HG03280 (cell line): ENCODE results near the gene ZFAND3.

Experiments used
- ATAC-seq: cut with Tn5 transposase; IDR thresholded peaks from one replicate; pipeline ENCODE4 v1.9.1; 2021; ENCODE audit warnings: mild to moderate bottlenecking, moderate library complexity; ENCODE audit not compliant: unreplicated experiment

ZFAND3 gene

GRCh38 chr6:37826188-37826587, 6.7 kb downstream of the ZFAND3 start:
- ATAC-seq: no peak

GRCh38 chr6:37826993-37827392, 7.5 kb downstream of the ZFAND3 start:
- ATAC-seq: no peak

- no peak for ATAC-seq
Observed at GRCh38 chr6:37827603-37828265, 8.2 kb downstream of the ZFAND3 start.

GRCh38 chr6:37830225-37830624, 10.7 kb downstream of the ZFAND3 start:
- no peak for ATAC-seq

GRCh38 chr6:37831457-37831856, 11.9 kb downstream of the ZFAND3 start:
- no peak for ATAC-seq

GRCh38 chr6:37835923-37836322, 16.4 kb downstream of the ZFAND3 start:
- ATAC-seq: no peak

- ATAC-seq: no peak
Observed at GRCh38 chr6:37838219-37838921, 18.8 kb downstream of the ZFAND3 start.

- ATAC-seq: no peak
Observed at GRCh38 chr6:37840143-37840939, 20.8 kb downstream of the ZFAND3 start.

GRCh38 chr6:37840940-37841300, 21.4 kb downstream of the ZFAND3 start:
- ATAC-seq: no peak

GRCh38 chr6:37845026-37845911, 25.7 kb downstream of the ZFAND3 start:
- no peak for ATAC-seq

GRCh38 chr6:37845930-37846329, 26.4 kb downstream of the ZFAND3 start:
- no peak for ATAC-seq

GRCh38 chr6:37847704-37848103, 28.2 kb downstream of the ZFAND3 start:
- no peak for ATAC-seq

GRCh38 chr6:37848371-37848770, 28.8 kb downstream of the ZFAND3 start:
- no peak for ATAC-seq

- ATAC-seq: no peak
Observed at GRCh38 chr6:37850260-37850659, 30.7 kb downstream of the ZFAND3 start.

- no peak for ATAC-seq
Observed at GRCh38 chr6:37850728-37851285, 31.3 kb downstream of the ZFAND3 start.

GRCh38 chr6:37851997-37852524, 32.5 kb downstream of the ZFAND3 start:
- ATAC-seq: no peak

GRCh38 chr6:37856285-37856684, 36.8 kb downstream of the ZFAND3 start:
- ATAC-seq: no peak

- ATAC-seq: no peak
Observed at GRCh38 chr6:37858363-37858762, 38.8 kb downstream of the ZFAND3 start.

- no peak for ATAC-seq
Observed at GRCh38 chr6:37860226-37860839, 40.8 kb downstream of the ZFAND3 start.

- no peak for ATAC-seq
Observed at GRCh38 chr6:37861452-37861851, 41.9 kb downstream of the ZFAND3 start.
